Psoas muscle (tissue), 8 donors: ENCODE data around the gene RLN3. TPM values are rescaled to one million over a fixed set of nuclear protein-coding genes. Genes with fewer than 3 reads are reported as not detected.

Source experiments
- ATAC-seq, 4 donors: fragments of 200-7000 bp; cut with Tn5 transposase; one replicate each; pipeline ENCODE4 v1.9.1; 2020; ENCODE audit warnings: moderate library complexity in 3 of 4, mild to moderate bottlenecking in 2 of 4
- DNase-seq, 2 donors: peaks; one replicate each; pipeline ENCODE4 v3.0.0-alpha.2; 2020
- H3K27ac ChIP-seq: fragments of 200-600 bp; one replicate; pipeline ENCODE4 v1.8.0; 2022
- H3K27me3 ChIP-seq, 3 donors: fragments of 200-600 bp in 1 of 3; one replicate each; pipeline versions ENCODE4 v1.6.1 to v1.8.0; 2013 to 2022; ENCODE audit warnings: low read length in 2 of 3, mild to moderate bottlenecking in 2 of 3, moderate library complexity in 1 of 3; ENCODE audit not compliant: insufficient read depth in 3 of 3
- H3K36me3 ChIP-seq, 2 donors: fragments of 200-600 bp in 1 of 2; one replicate each; pipeline versions ENCODE4 v1.6.1 to v1.8.0; 2013 to 2022; ENCODE audit warnings: low read depth in 1 of 2, mild to moderate bottlenecking in 1 of 2, moderate library complexity in 1 of 2; ENCODE audit not compliant: insufficient read depth in 1 of 2
- H3K4me1 ChIP-seq: fragments of 200-600 bp; one replicate; pipeline ENCODE4 v1.8.0; 2022
- H3K4me3 ChIP-seq: fragments of 200-600 bp; one replicate; pipeline ENCODE4 v1.8.0; 2022; ENCODE audit warnings: mild to moderate bottlenecking
- H3K9me3 ChIP-seq: fragments of 200-600 bp; one replicate; pipeline ENCODE4 v1.8.0; 2022
- CTCF ChIP-seq: fragments of 200-600 bp; IDR thresholded peaks from one replicate; pipeline ENCODE4 v1.8.0; 2022; ENCODE audit warnings: antibody characterized with exemption
- WGBS, 3 donors: extraction: QIAGEN DNeasy Blood & Tissue Kit; methylation state at CpG; one replicate each; pipeline versions ENCODE4 v1.1.6 to v1.1.7; 2013; 5-methylcytosine and 5-hydroxymethylcytosine counted together
- intact Hi-C, 2 donors: fragments of 100-400 bp; cut with DNase I; formaldehyde crosslinking; loops; one replicate each; pipeline versions ENCODE4 v1.11.0 to v1.14.2; 2022
- polyA plus RNA-seq, 3 donors: library from polyadenylated mRNA; stranded (reverse); fragments of 200-250 nt; gene quantifications; one replicate each; pipeline ENCODE4 v1.2.3, GENCODE V29; 2013
- total RNA-seq, 4 donors: library from RNA; stranded (reverse); fragmentation: NEBNext Ultra II Directional in 2 of 4; extraction: Animal tissue kit (Norgen Biotek cat#: 25700) in 2 of 4; gene quantifications; one replicate each; pipeline versions ENCODE4 v1.2.1 to v1.2.4, GENCODE V29; 2021 to 2023
- donor health status: healthy with polysubstance abuse.
- donor health status: DM: no; HTN: no; CAD: no; lungs with moderate emphysema.
- donor health status: Bipolar disorder and iron deficiency.
- donor health status: healthy.
- donor health status: DM: yes; HTN: yes; CAD: no.
- donor health status: DM: no; HTN: no; CAD: no.
- donor health status: DM: no; HTN: no; CAD: no.
- donor health status: DM: yes; HTN: yes; CAD: no.

Gene RLN3
- total and polyA plus RNA-seq, 7 donors, result not detected

- no peak overlapping the region for H3K4me3 ChIP-seq
- 31 to 65% (median 43%) methylated on average over 12 to 15 of the region's 15 CpGs for WGBS, 3 donors
- H3K36me3 ChIP-seq, result peaks cover 0 to 8% of the 10 kb centered on the region in 2 donors
- no peak for ATAC-seq
- H3K27ac ChIP-seq, result no peak overlapping the region
- H3K27me3 ChIP-seq, result no peaks in the 10 kb centered on the region
- no peak for DNase-seq
- H3K9me3 ChIP-seq, result no peaks in the 10 kb centered on the region
- peaks cover 30% of the 10 kb centered on the region for H3K4me1 ChIP-seq
- no peak for TF ChIP-seq CTCF
- intact Hi-C loops, result no loop called here
Observed at GRCh38 chr19:13980340-13980739, 47.6 kb upstream of the RLN3 start.

GRCh38 chr19:13981021-13981420 lies 46.9 kb upstream of the RLN3 start:
- H3K4me1 ChIP-seq, result peaks cover 27% of the 10 kb centered on the region
- H3K4me3 ChIP-seq, result no peak overlapping the region
- H3K27me3 ChIP-seq, result no peaks in the 10 kb centered on the region
- H3K36me3 ChIP-seq, result peaks cover 0 to 8% of the 10 kb centered on the region in 2 donors
- no peak overlapping the region for H3K27ac ChIP-seq
- H3K9me3 ChIP-seq, result no peaks in the 10 kb centered on the region
- no peak for ATAC-seq
- WGBS, 3 donors, result 84 to 95% (median 91%) methylated on average over 5 of the region's 5 CpGs
- TF ChIP-seq CTCF, result no peak
- no peak for DNase-seq
- intact Hi-C loops, result no loop called here

GRCh38 chr19:13981467-13981866 lies 46.5 kb upstream of the RLN3 start:
- Histone ChIP-seq H3K9me3 (no peaks in the 10 kb centered on the region), H3K27ac (no peak overlapping the region), H3K4me3 (no peak overlapping the region), H3K36me3 (peaks cover 0 to 8% of the 10 kb centered on the region in 2 donors), H3K27me3 (no peaks in the 10 kb centered on the region), H3K4me1 (peaks cover 27% of the 10 kb centered on the region)
- intact Hi-C loops, result no loop called here
- WGBS, 3 donors, result 80 to 84% (median 81%) methylated on average over 9 of the region's 9 CpGs
- ATAC-seq (no peak), DNase-seq (no peak)
- no peak for TF ChIP-seq CTCF

- no peak for DNase-seq
- H3K27ac ChIP-seq, result no peak overlapping the region
- no peak for ATAC-seq
- H3K4me3 ChIP-seq, result no peak overlapping the region
- no peaks in the 10 kb centered on the region for H3K27me3 ChIP-seq
- 94 to 98% (median 94%) methylated on average over 17 of the region's 17 CpGs for WGBS, 3 donors
- H3K9me3 ChIP-seq, result no peaks in the 10 kb centered on the region
- peaks cover 29% of the 10 kb centered on the region for H3K4me1 ChIP-seq
- H3K36me3 ChIP-seq, result peaks cover 0 to 8% of the 10 kb centered on the region in 2 donors
- intact Hi-C loops, result no loop called here
- no peak for TF ChIP-seq CTCF
Observed at GRCh38 chr19:13981988-13982501, 45.9 kb upstream of the RLN3 start.

- H3K4me3 ChIP-seq, result no peak overlapping the region
- H3K36me3 ChIP-seq, result peaks cover 0 to 8% of the 10 kb centered on the region in 2 donors
- no peak overlapping the region for H3K27ac ChIP-seq
- peaks cover 36% of the 10 kb centered on the region for H3K4me1 ChIP-seq
- H3K9me3 ChIP-seq, result no peaks in the 10 kb centered on the region
- ATAC-seq (no peak), DNase-seq (no peak)
- no peaks in the 10 kb centered on the region for H3K27me3 ChIP-seq
- 96 to 98% (median 98%) methylated on average over 9 of the region's 9 CpGs for WGBS, 3 donors
- TF ChIP-seq CTCF, result no peak
- intact Hi-C loops, result no loop called here
Observed at GRCh38 chr19:13982773-13983172, 45.2 kb upstream of the RLN3 start.
